Tibial nerve (tissue), 4 donors: ENCODE data around the gene SDR39U1. TPM values are rescaled to one million over a fixed set of nuclear protein-coding genes. Genes with fewer than 3 reads are reported as not detected.
A peak's percentile ranks its signal among the peaks of the same experiment; 100 is the strongest.

Source experiments
- DNase-seq, 2 donors: peaks; one replicate each; pipeline ENCODE4 v3.0.0-alpha.2; 2019; ENCODE audit warnings: low spot score in 2 of 2
- H3K27ac ChIP-seq, 4 donors: fragments of 200-600 bp; sonication (generic) in 3 of 4; one replicate each; pipeline ENCODE4 v1.5.1; 2017 to 2019; ENCODE audit warnings: mild to moderate bottlenecking in 1 of 4
- H3K27me3 ChIP-seq, 2 donors: fragments of 200-600 bp; sonication (generic) in 1 of 2; one replicate each; pipeline versions ENCODE4 v1.5.1 to v1.6.0; 2017 to 2019
- H3K36me3 ChIP-seq, 3 donors: fragments of 200-600 bp; sonication (generic); one replicate each; pipeline ENCODE4 v1.5.1; 2018 to 2019
- H3K4me1 ChIP-seq, 4 donors: fragments of 200-600 bp; sonication (generic) in 3 of 4; one replicate each; pipeline ENCODE4 v1.5.1; 2017 to 2019
- H3K4me3 ChIP-seq, 4 donors: fragments of 200-600 bp; sonication (generic) in 3 of 4; one replicate each; pipeline ENCODE4 v1.5.1; 2017 to 2019; ENCODE audit warnings: mild to moderate bottlenecking in 1 of 4, moderate library complexity in 1 of 4
- H3K9me3 ChIP-seq, 4 donors: fragments of 200-600 bp; sonication (generic) in 3 of 4; one replicate each; pipeline ENCODE4 v1.5.1; 2017 to 2019
- EP300 ChIP-seq, 2 donors: sonication (generic); formaldehyde crosslinking; IDR thresholded peaks; one replicate each; pipeline ENCODE4 v1.6.1; 2017; ENCODE audit warnings: antibody characterized with exemption in 2 of 2, mild to moderate bottlenecking in 1 of 2
- POLR2A ChIP-seq, 2 donors: fragments of 450-650 bp; IDR thresholded peaks; one replicate each; pipeline ENCODE4 v1.6.1; 2017; ENCODE audit warnings: antibody characterized with exemption in 2 of 2, mild to moderate bottlenecking in 2 of 2, moderate library complexity in 2 of 2
- WGBS, 2 donors: methylation state at CpG; one replicate each; pipeline ENCODE4 v1.1.5; 2018; 5-methylcytosine and 5-hydroxymethylcytosine counted together
- total RNA-seq, 4 donors: library from RNA; depleted of rRNA; stranded (reverse); fragments of >200 nt; gene quantifications; one replicate each; pipeline ENCODE4 v1.1.0, GENCODE V29; 2016
- TF ChIP-seq, protein P1 (sequence below), 5 experiments: fragments of 200-600 bp in 3 of 5; fragments of 450-650 bp in 2 of 5; sonication (generic) in 3 of 5; IDR thresholded peaks; one replicate each; pipeline ENCODE4 v1.5.1; 2016 to 2019; ENCODE audit warnings: antibody characterized with exemption in 5 of 5, mild to moderate bottlenecking in 3 of 5, moderate library complexity in 2 of 5

Gene SDR39U1
- total RNA-seq, 4 donors from 2014 or later = 37.9 to 64.9 (median 60.8) TPM

DNA sequence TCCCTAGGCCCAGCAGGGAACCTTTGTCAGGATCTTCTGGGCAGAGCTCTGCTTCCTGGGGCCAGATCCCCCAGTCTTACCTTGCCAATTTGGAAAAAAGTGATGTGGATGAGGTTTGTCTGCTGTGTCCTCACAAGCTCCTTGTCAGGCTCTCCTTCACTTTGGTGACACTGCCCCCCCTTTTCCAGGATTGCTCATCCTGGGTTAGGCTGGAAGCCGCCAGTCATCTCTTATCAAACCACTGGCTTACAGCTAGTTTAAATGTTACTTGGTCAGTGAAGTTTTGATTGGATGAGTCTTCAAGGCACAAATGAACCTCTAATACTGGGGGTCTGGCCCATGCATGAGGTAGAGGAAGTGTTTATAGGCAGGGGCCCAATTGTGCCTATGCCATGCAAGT lies 28.5 kb downstream of the SDR39U1 start:
- no peaks in the 10 kb centered on the region for H3K27me3 ChIP-seq
- TF ChIP-seq, protein P1, sequence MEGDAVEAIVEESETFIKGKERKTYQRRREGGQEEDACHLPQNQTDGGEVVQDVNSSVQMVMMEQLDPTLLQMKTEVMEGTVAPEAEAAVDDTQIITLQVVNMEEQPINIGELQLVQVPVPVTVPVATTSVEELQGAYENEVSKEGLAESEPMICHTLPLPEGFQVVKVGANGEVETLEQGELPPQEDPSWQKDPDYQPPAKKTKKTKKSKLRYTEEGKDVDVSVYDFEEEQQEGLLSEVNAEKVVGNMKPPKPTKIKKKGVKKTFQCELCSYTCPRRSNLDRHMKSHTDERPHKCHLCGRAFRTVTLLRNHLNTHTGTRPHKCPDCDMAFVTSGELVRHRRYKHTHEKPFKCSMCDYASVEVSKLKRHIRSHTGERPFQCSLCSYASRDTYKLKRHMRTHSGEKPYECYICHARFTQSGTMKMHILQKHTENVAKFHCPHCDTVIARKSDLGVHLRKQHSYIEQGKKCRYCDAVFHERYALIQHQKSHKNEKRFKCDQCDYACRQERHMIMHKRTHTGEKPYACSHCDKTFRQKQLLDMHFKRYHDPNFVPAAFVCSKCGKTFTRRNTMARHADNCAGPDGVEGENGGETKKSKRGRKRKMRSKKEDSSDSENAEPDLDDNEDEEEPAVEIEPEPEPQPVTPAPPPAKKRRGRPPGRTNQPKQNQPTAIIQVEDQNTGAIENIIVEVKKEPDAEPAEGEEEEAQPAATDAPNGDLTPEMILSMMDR (IDR thresholded peaks at IDR 0.05) = no peak
- TF ChIP-seq EP300 (IDR thresholded peaks at IDR 0.05) = no peak
- no peak for TF ChIP-seq POLR2A (IDR thresholded peaks at IDR 0.05)
- peaks cover 0 to 71% (median 0%) of the 10 kb centered on the region in 3 donors for H3K36me3 ChIP-seq
- no peak overlapping the region for H3K27ac ChIP-seq
- no peaks in the 10 kb centered on the region for H3K9me3 ChIP-seq
- H3K4me3 ChIP-seq = no peak overlapping the region
- WGBS, 2 donors = 100% methylated on average over 1 of the region's 1 CpG
- H3K4me1 ChIP-seq = peaks cover 0 to 15% (median 0%) of the 10 kb centered on the region in 4 donors
- no peak for DNase-seq

DNA sequence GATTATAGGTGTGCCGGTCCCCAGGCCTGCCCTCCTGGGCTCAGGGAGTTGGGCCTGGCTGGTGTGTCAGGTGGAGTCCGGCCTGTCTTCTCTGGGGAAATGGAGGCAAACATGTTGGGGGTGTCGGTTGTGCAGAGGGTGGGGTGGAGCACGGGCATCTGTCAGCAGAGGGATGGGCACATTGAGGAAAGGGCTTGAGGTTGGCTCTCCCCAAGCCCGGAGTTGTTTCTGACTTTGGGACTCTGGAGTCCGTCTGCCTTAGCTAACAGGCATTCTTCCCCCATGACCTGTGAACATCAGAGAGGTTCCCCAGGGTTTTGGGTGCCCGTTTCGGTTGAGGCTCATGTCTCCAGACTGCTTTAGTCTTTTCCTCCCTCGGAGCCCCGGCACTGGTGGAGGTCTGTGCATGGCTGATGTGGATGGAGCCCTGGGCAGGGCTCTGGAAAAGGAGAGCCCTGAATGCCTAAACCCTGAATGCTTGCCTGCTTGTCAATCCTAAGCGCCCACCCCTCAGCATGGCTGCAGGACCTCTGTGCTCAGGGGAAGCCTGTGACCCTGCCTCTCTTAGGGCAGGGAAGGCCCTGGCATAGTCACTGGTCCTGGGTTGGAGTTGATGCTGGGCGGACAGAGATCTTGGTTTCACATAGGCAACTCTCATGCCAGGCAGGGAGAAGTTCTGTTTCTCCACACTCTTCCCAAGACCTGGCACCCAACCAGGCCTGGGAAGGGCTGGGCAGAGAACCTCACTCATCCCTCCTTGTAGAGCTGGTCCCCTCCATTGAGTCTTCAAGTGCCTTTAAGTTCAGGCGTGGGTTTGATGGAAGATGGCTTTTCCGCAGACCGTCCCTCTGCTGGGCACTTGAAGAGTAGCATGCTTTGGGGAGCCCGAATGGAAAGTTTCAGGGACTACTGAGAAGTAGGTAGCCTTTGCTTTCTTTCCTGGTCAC lies 30.9 kb downstream of the SDR39U1 start:
- TF ChIP-seq EP300 (IDR thresholded peaks at IDR 0.05) = no peak
- no peak for TF ChIP-seq POLR2A (IDR thresholded peaks at IDR 0.05)
- TF ChIP-seq, protein P1 (IDR thresholded peaks at IDR 0.05) = peak; percentile 33 to 65 (median 55)

DNA sequence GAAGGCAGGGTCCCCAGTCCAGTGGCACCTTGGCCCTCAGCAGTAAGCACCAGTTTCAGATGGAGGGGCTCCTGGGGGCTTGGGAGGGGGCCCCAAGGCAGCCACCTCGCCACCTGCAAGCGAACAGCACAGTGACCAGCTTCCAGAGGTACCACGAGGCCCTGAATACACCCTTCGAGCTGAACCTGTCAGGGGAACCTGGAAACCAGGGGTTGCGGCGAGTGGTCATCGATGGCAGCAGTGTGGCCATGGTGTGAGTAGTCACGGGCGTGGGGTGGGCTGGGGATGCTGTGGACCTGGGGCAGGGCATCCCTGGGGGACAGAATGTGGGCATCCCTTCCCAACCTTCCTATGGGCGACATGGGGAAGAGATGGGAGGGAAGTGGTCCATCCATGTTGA lies 32.6 kb downstream of the SDR39U1 start:
- Histone ChIP-seq H3K9me3 (no peaks in the 10 kb centered on the region), H3K4me1 (peaks cover 0 to 9% (median 0%) of the 10 kb centered on the region in 4 donors), H3K27me3 (no peaks in the 10 kb centered on the region), H3K27ac (no peak overlapping the region), H3K4me3 (no peak overlapping the region), H3K36me3 (peaks cover 0 to 88% (median 0%) of the 10 kb centered on the region in 3 donors)
- 97 to 99% methylated on average over 10 of the region's 10 CpGs for WGBS, 2 donors
- TF ChIP-seq EP300 (IDR thresholded peaks at IDR 0.05) (no peak), POLR2A (IDR thresholded peaks at IDR 0.05) (no peak)
- TF ChIP-seq, protein P1 (IDR thresholded peaks at IDR 0.05) = no peak
- DNase-seq = no peak

More for the DNA sequence above, 30.9 kb downstream of the SDR39U1 start:
- H3K36me3 ChIP-seq = peaks cover 0 to 92% (median 0%) of the 10 kb centered on the region in 3 donors
- H3K27me3 ChIP-seq = no peaks in the 10 kb centered on the region
- no peak for DNase-seq
- H3K4me3 ChIP-seq = no peak overlapping the region
- no peaks in the 10 kb centered on the region for H3K9me3 ChIP-seq
- peaks cover 0 to 9% (median 0%) of the 10 kb centered on the region in 4 donors for H3K4me1 ChIP-seq
- WGBS, 2 donors = 66 to 77% methylated on average over 13 to 14 of the region's 16 CpGs
- H3K27ac ChIP-seq = no peak overlapping the region

DNA sequence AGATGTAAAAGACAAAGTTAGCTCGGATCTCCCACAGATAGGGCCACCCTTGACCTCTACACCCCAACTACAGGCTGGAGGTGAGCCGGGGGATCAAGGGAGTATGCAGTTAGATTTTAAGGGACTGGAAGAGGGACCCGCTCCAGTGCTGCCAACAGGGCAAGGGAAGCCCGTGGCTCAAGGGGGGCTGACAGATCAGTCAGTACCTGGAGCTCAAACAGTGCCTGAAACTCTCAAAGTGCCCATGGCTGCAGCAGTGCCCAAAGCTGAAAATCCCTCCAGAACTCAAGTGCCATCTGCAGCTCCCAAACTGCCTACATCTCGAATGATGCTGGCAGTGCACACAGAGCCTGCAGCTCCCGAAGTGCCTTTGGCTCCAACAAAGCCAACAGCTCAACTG lies 33.4 kb downstream of the SDR39U1 start:
- Histone ChIP-seq H3K27ac (no peak overlapping the region), H3K9me3 (no peaks in the 10 kb centered on the region), H3K4me3 (no peak overlapping the region), H3K36me3 (peaks cover 0 to 80% (median 0%) of the 10 kb centered on the region in 3 donors), H3K4me1 (peaks cover 0 to 15% (median 3%) of the 10 kb centered on the region in 4 donors), H3K27me3 (no peaks in the 10 kb centered on the region)
- WGBS, 2 donors = 70 to 71% methylated on average over 5 of the region's 6 CpGs
- no peak for DNase-seq
- TF ChIP-seq, protein P1 (IDR thresholded peaks at IDR 0.05) = no peak
- no peak for TF ChIP-seq POLR2A (IDR thresholded peaks at IDR 0.05)
- no peak for TF ChIP-seq EP300 (IDR thresholded peaks at IDR 0.05)

DNA sequence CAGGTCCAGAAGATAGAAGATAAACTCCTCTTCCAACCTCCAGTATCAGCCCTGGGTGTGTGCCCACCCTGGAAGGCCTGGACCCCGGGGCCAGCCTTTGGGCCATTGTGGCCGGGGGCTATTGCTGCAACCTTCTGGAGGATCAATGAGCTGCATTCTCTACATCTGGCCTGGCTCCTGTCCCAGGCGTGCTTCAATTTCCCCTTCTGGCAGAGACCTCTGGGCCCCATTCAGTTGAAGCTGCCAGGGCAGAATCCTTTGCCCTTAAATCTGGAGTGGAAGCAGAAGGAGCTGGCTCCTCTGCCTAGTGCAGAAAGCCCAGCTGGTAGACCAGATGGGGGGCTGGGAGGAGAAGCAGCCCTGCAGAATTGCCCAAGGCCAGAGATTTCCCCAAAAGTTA lies 33.8 kb downstream of the SDR39U1 start:
- Histone ChIP-seq H3K27ac (no peak overlapping the region), H3K36me3 (peaks cover 0 to 76% (median 0%) of the 10 kb centered on the region in 3 donors), H3K9me3 (no peaks in the 10 kb centered on the region), H3K4me1 (peaks cover 0 to 19% (median 5%) of the 10 kb centered on the region in 4 donors), H3K27me3 (no peaks in the 10 kb centered on the region), H3K4me3 (no peak overlapping the region)
- no peak for DNase-seq
- 37 to 48% methylated on average over 3 of the region's 3 CpGs for WGBS, 2 donors
- no peak for TF ChIP-seq POLR2A (IDR thresholded peaks at IDR 0.05)
- TF ChIP-seq, protein P1 (IDR thresholded peaks at IDR 0.05) = no peak
- no peak for TF ChIP-seq EP300 (IDR thresholded peaks at IDR 0.05)
